ENCODE data around the gene STAMBPL1. TPM values are rescaled to one million over a fixed set of nuclear protein-coding genes. Genes with fewer than 3 reads are reported as not detected.

STAMBPL1 gene
- total and polyA plus RNA-seq, 4 donors = 1.7 to 24.5 (median 5.1) TPM

DNA sequence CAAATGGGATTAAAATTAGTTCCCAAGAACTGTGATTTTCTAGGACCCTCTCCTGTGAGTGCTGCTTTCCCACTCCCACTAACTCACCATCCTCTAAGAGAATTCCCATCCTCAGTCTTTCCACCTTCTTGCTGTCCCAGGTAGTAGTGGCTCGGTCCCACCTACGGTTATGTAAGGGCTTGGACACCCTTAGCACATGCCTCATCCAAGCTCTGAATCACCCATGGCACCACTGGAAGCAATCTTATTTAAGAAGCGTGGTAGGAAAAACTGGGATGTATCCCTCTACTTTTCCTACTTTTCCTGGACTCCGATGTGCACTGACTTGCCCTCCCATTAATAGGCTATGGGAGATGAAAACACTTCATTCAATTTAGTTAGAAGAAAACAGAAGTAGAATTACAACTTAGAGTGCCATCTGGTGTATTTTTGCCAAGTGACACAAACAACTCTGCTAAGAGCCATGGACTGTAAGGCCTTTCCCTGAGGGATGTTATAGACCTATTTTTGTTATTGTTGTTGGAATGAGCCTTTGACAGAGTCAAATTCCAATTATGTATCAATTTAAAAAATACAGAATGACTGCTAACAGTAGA lies 14.7 kb upstream of the STAMBPL1 start:
- Histone ChIP-seq H3K27ac (ENCODE audit: low read depth in 1 of 2, low read length in 1 of 2) (no peak overlapping the region), H3K36me3 (ENCODE audit: control insufficient read depth in 4 of 4, insufficient read depth in 4 of 4, low read length in 4 of 4) (no peaks in the 10 kb centered on the region), H3K27me3 (ENCODE audit: control insufficient read depth in 3 of 3, insufficient read depth in 3 of 3, low read length in 2 of 3) (no peaks in the 10 kb centered on the region), H3K4me1 (ENCODE audit: control insufficient read depth in 5 of 5, insufficient read depth in 5 of 5, low read length in 5 of 5) (peaks cover 0 to 24% (median 0%) of the 10 kb centered on the region in 5 donors), H3K9me3 (ENCODE audit: control insufficient read depth in 4 of 4, insufficient read depth in 3 of 4, low read length in 3 of 4) (no peaks in the 10 kb centered on the region), H3K9ac (ENCODE audit: insufficient read depth in 1 of 2, low read length in 2 of 2) (no peak overlapping the region), H3K4me3 (no peak overlapping the region)
- DNase-seq (peak in 2 of 3 donors; percentile 72 to 79), ATAC-seq (ENCODE audit: insufficient read depth, low FRiP score) (no peak)
- TF ChIP-seq, protein P1, sequence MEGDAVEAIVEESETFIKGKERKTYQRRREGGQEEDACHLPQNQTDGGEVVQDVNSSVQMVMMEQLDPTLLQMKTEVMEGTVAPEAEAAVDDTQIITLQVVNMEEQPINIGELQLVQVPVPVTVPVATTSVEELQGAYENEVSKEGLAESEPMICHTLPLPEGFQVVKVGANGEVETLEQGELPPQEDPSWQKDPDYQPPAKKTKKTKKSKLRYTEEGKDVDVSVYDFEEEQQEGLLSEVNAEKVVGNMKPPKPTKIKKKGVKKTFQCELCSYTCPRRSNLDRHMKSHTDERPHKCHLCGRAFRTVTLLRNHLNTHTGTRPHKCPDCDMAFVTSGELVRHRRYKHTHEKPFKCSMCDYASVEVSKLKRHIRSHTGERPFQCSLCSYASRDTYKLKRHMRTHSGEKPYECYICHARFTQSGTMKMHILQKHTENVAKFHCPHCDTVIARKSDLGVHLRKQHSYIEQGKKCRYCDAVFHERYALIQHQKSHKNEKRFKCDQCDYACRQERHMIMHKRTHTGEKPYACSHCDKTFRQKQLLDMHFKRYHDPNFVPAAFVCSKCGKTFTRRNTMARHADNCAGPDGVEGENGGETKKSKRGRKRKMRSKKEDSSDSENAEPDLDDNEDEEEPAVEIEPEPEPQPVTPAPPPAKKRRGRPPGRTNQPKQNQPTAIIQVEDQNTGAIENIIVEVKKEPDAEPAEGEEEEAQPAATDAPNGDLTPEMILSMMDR (IDR thresholded peaks at IDR 0.05; ENCODE audit: control extremely low read depth, extremely low read depth) = no peak
- WGBS, 2 donors = 85 to 92% methylated on average over 4 of the region's 4 CpGs

DNA sequence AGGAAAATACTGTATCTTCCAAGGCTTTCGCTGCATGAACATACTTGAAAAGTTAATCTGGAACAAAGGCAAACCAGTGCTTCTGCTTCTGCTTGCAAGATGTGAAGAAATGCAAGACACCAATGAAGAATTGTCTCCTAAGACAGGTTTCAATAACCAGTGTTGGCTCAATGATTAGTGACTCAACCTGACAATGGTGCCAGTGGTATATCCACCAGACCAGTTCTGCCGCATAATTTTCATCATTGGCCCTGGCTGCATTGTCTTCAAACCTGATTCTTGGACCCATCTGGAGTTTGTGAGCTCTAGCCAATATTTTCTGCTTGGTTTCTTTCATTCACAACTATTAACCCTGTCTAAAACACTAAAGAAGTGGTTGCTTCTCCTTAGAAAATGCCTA lies 13.6 kb upstream of the STAMBPL1 start:
- DNase-seq (no peak), ATAC-seq (ENCODE audit: insufficient read depth, low FRiP score) (no peak)
- no peaks in the 10 kb centered on the region for H3K27me3 ChIP-seq (ENCODE audit: control insufficient read depth in 3 of 3, insufficient read depth in 3 of 3, low read length in 2 of 3)
- no peak overlapping the region for H3K9ac ChIP-seq (ENCODE audit: insufficient read depth in 1 of 2, low read length in 2 of 2)
- TF ChIP-seq, protein P1 (IDR thresholded peaks at IDR 0.05; ENCODE audit: control extremely low read depth, extremely low read depth) = no peak
- H3K4me1 ChIP-seq (ENCODE audit: control insufficient read depth in 5 of 5, insufficient read depth in 5 of 5, low read length in 5 of 5) = peaks cover 0 to 24% (median 0%) of the 10 kb centered on the region in 5 donors
- H3K9me3 ChIP-seq (ENCODE audit: control insufficient read depth in 4 of 4, insufficient read depth in 3 of 4, low read length in 3 of 4) = no peaks in the 10 kb centered on the region
- H3K36me3 ChIP-seq (ENCODE audit: control insufficient read depth in 4 of 4, insufficient read depth in 4 of 4, low read length in 4 of 4) = no peaks in the 10 kb centered on the region
- 96% methylated on average over 2 of the region's 2 CpGs for WGBS, 2 donors
- H3K27ac ChIP-seq (ENCODE audit: low read depth in 1 of 2, low read length in 1 of 2) = no peak overlapping the region
- no peak overlapping the region for H3K4me3 ChIP-seq

DNA sequence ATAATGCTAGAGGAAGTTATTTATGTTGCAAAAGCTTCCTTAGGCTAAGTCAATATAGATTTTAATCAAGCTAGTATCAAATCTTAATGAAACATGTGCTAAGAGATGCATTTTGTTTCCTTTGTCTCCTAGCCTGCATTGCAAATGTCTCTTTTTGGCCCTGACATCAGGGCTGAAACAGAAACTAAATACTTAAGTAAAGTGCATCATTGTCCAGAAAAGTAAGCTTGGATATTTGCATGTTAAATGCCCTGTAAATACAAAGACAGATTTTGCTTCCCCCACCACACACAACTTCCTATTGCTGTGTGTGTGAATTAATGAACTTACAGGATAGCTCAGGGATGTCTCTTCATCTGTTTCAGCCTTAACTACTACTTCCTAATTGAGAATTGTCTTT lies 10.0 kb upstream of the STAMBPL1 start:
- ATAC-seq (ENCODE audit: insufficient read depth, low FRiP score) (no peak), DNase-seq (peak in 2 of 3 donors; percentile 46 to 48)
- Histone ChIP-seq H3K27ac (ENCODE audit: low read depth in 1 of 2, low read length in 1 of 2) (no peak overlapping the region), H3K9ac (ENCODE audit: insufficient read depth in 1 of 2, low read length in 2 of 2) (no peak overlapping the region), H3K4me3 (no peak overlapping the region), H3K36me3 (ENCODE audit: control insufficient read depth in 4 of 4, insufficient read depth in 4 of 4, low read length in 4 of 4) (no peaks in the 10 kb centered on the region), H3K27me3 (ENCODE audit: control insufficient read depth in 3 of 3, insufficient read depth in 3 of 3, low read length in 2 of 3) (no peaks in the 10 kb centered on the region), H3K9me3 (ENCODE audit: control insufficient read depth in 4 of 4, insufficient read depth in 3 of 4, low read length in 3 of 4) (no peaks in the 10 kb centered on the region), H3K4me1 (ENCODE audit: control insufficient read depth in 5 of 5, insufficient read depth in 5 of 5, low read length in 5 of 5) (peaks cover 0 to 38% (median 0%) of the 10 kb centered on the region in 5 donors)
- TF ChIP-seq, protein P1 (IDR thresholded peaks at IDR 0.05; ENCODE audit: control extremely low read depth, extremely low read depth) = no peak

DNA sequence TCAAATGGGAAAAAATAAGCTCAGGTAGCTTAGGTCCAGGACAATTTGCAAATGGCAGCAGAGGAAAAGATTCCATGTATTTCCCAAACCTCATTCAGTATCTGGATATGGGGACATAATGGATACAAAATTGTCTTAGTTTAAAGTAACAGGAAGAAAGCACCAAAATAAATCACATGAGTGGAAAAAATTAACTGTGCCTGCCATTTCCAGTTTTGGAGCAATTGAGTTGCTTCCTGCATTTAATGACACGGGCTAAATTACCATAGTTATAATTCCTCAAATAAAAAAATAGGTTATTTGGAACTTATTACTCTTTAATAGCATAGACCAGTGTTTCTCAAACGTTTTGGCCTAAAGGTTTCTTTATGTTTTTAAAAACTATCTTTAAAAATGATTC lies 6.3 kb upstream of the STAMBPL1 start:
- Histone ChIP-seq H3K9me3 (ENCODE audit: control insufficient read depth in 4 of 4, insufficient read depth in 3 of 4, low read length in 3 of 4) (peaks cover 0 to 2% (median 0%) of the 10 kb centered on the region in 4 donors), H3K27ac (ENCODE audit: low read depth in 1 of 2, low read length in 1 of 2) (no peak overlapping the region), H3K27me3 (ENCODE audit: control insufficient read depth in 3 of 3, insufficient read depth in 3 of 3, low read length in 2 of 3) (no peaks in the 10 kb centered on the region), H3K9ac (ENCODE audit: insufficient read depth in 1 of 2, low read length in 2 of 2) (no peak overlapping the region), H3K36me3 (ENCODE audit: control insufficient read depth in 4 of 4, insufficient read depth in 4 of 4, low read length in 4 of 4) (no peaks in the 10 kb centered on the region), H3K4me1 (ENCODE audit: control insufficient read depth in 5 of 5, insufficient read depth in 5 of 5, low read length in 5 of 5) (peaks cover 0 to 28% (median 0%) of the 10 kb centered on the region in 5 donors), H3K4me3 (no peak overlapping the region)
- DNase-seq = peak in 2 of 3 donors; percentile 62 to 71
- TF ChIP-seq, protein P1 (IDR thresholded peaks at IDR 0.05; ENCODE audit: control extremely low read depth, extremely low read depth) = no peak
- ATAC-seq (ENCODE audit: insufficient read depth, low FRiP score) = no peak
- 39 to 58% methylated on average over 2 of the region's 2 CpGs for WGBS, 2 donors
